Right cardiac atrium (tissue), 5 donors: ENCODE results near the gene PLSCR5. TPM values are rescaled to one million over a fixed set of nuclear protein-coding genes. Genes with fewer than 3 reads are reported as not detected.

Experiments
- ATAC-seq, 2 donors: fragments of 200-7000 bp; cut with Tn5 transposase; one replicate each; pipeline versions ENCODE4 v1.8.0 to v1.9.1; 2020; ENCODE audit warnings: moderate library complexity in 2 of 2, mild to moderate bottlenecking in 1 of 2
- DNase-seq, 3 donors: peaks; one replicate each; pipeline ENCODE4 v3.0.0-alpha.2; 2020
- H3K27ac ChIP-seq: one replicate; pipeline ENCODE4 v1.5.1; 2013; ENCODE audit warnings: mild to moderate bottlenecking, low read length, control low read depth, moderate library complexity
- H3K27me3 ChIP-seq: one replicate; pipeline ENCODE4 v1.6.1; 2013; ENCODE audit not compliant: control insufficient read depth, insufficient read depth
- H3K4me1 ChIP-seq: one replicate; pipeline ENCODE4 v1.6.1; 2013; ENCODE audit warnings: low read length; ENCODE audit not compliant: control insufficient read depth, insufficient read depth
- H3K4me3 ChIP-seq: one replicate; pipeline ENCODE4 v1.5.1; 2013; ENCODE audit warnings: low read length, control low read depth
- H3K9me3 ChIP-seq: one replicate; pipeline ENCODE4 v1.6.1; 2013; ENCODE audit warnings: low read length; ENCODE audit not compliant: control insufficient read depth
- WGBS: extraction: QIAGEN DNeasy Blood & Tissue Kit; methylation state at CpG from one replicate; pipeline ENCODE4 v1.1.7; 2013; 5-methylcytosine and 5-hydroxymethylcytosine counted together
- intact Hi-C, 4 donors: fragments of 100-400 bp; cut with DNase I; formaldehyde crosslinking; loops; one replicate each; pipeline versions ENCODE4 v1.11.0 to v1.14.0; 2022 to 2023
- polyA plus RNA-seq: library from polyadenylated mRNA; stranded (reverse); fragments of 200-250 nt; gene quantifications from one replicate; pipeline ENCODE4 v1.2.3, GENCODE V29; 2013
- total RNA-seq, 4 donors: library from RNA; stranded (reverse); fragmentation: NEBNext Ultra II Directional; extraction: Animal tissue kit (Norgen Biotek cat#: 25700); gene quantifications; one replicate each; pipeline ENCODE4 v1.2.1, GENCODE V29; 2021
- donor health status: healthy with polysubstance abuse.
- donor health status: DM: no; HTN: yes; CAD: no.
- donor health status: DM: no; HTN: no; CAD: no.
- donor health status: DM: no; HTN: yes; CAD: no; lungs with severe emphysema.
- donor health status: DM: yes; HTN: yes; CAD: no.

Gene PLSCR5
- total and polyA plus RNA-seq, 5 donors: not detected

DNA sequence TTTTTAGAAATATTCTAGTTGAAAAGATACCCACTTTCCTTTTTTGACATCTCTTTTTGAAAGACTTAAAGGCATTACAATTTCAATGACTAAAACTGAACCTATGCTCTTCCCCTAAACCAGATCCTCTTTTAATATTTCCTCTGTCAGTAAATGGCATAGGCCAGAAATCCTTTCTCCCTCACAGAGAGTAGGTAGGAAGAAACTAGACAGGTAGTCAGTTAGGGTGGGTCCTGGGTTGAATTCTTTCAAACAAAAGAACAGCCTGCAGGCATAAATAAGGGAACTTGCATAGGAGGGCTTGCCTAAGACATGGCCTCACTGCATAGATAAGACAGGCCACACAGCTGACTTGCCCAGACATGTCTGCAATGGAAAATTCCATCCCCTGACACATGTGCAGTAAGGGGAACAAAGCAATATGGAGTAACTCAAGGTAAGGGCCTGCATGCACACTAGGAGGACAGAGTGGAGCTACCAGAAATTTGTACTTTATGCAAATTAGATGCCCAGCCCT lies 23.1 kb downstream of the PLSCR5 start:
- Histone ChIP-seq H3K27me3 (no peaks in the 10 kb centered on the region), H3K4me1 (no peaks in the 10 kb centered on the region), H3K27ac (no peak overlapping the region), H3K9me3 (no peaks in the 10 kb centered on the region), H3K4me3 (no peak overlapping the region)
- ATAC-seq (no peak), DNase-seq (no peak)
- intact Hi-C loops: loop anchor here in 2 of 4 donors (10.0 kb wide), 2 partner anchors 367 to 517 kb away; no protein-coding TSS in a partner anchor

DNA sequence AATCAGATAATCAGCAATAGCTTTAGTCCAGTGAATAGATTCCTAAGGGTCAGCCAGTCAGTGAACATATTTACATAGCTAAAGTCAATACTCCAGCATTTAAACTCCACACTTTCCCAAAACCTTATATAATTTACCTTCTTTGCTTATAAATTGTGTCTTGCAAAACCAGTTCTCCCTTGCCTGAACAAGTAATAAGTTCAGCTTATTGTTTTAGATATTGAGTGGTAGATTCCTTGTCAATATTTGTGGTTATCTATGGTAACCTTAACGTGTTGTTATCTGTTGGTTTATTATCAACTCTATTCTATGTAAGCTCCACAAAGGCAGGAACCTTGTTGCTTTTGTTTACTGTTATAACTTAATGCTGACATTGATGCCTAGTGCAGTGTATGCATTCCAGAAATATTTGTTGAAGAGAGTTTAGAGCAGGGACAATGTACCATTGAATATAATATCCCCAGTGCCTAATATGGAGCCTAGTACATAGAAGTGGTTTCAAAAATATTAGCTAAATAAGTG lies 24.0 kb downstream of the PLSCR5 start:
- no peak for ATAC-seq
- WGBS: 29% methylated on average over 1 of the region's 1 CpG
- no peaks in the 10 kb centered on the region for H3K4me1 ChIP-seq
- no peaks in the 10 kb centered on the region for H3K9me3 ChIP-seq
- H3K4me3 ChIP-seq: no peak overlapping the region
- no peak for DNase-seq
- H3K27ac ChIP-seq: no peak overlapping the region
- H3K27me3 ChIP-seq: no peaks in the 10 kb centered on the region
- intact Hi-C loops: loop anchor here in 2 of 4 donors (10.0 kb wide), 2 partner anchors 366 to 516 kb away; no protein-coding TSS in a partner anchor

DNA sequence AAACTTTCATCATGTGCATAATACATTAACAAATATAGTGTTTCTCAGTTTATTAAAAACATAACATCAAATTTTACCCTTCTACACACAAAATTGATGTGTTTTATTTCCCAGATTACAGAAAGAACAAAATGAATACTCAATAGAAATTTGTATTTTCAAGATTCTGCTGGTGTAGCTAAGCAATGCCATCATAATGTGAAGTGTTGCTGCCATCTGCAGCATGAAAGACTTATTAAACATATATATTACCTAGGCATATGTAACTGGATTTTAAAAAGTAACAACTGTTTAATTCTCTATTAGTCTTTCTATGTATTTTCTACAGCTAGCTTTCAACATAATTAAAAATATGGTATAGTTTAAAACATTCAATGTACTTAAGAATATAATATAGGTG lies 27.5 kb downstream of the PLSCR5 start:
- Histone ChIP-seq H3K4me3 (no peak overlapping the region), H3K27ac (no peak overlapping the region), H3K27me3 (no peaks in the 10 kb centered on the region), H3K4me1 (no peaks in the 10 kb centered on the region), H3K9me3 (no peaks in the 10 kb centered on the region)
- intact Hi-C loops: loop anchor here (5.0 to 10.0 kb wide), 3 partner anchors 240 to 373 kb away; no protein-coding TSS in a partner anchor
- DNase-seq (no peak), ATAC-seq (peak; percentile 44 to 60)

DNA sequence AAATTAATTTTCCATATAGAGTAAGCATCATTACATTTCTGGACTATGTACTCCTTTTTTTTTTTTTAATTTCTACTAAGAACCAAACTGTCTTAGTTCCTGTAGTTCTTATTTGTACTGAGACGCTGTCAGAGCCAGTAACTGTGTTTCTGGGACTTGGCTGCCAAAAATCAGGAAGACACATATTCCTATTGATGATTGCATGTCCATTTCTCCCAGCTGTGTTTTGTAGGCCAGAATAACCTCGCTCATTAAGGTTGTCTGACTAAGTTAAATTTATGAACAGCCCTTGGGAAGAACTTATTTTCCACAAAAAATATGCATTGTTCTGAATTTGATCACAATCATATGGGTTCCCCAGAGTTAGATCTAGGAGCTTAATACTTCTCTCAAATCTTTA lies 29.5 kb downstream of the PLSCR5 start:
- Histone ChIP-seq H3K27ac (no peak overlapping the region), H3K4me3 (no peak overlapping the region), H3K27me3 (no peaks in the 10 kb centered on the region), H3K4me1 (no peaks in the 10 kb centered on the region), H3K9me3 (no peaks in the 10 kb centered on the region)
- no peak for ATAC-seq
- intact Hi-C loops: loop anchor here (5.0 to 10.0 kb wide), 3 partner anchors 238 to 371 kb away; no protein-coding TSS in a partner anchor
- DNase-seq: no peak
- 75% methylated on average over 2 of the region's 2 CpGs for WGBS

DNA sequence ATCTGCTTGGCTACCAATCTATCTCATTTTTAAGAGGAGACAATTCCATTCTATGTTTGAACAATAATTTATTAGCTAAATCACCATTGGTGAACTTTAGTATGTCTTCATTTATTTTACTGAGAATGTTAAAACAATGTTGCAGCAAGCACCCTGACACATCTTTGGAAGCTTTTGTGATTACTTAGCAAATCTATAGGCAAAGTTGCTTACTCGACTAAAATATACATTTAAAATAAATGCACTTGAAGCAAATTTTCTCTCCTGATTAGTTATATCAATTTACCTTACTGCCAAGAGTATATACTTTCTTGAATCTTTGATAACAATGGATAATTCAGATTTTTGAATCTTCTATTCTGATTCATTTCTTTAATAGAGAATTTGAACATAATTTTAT lies 31.0 kb downstream of the PLSCR5 start:
- intact Hi-C loops: loop anchor here in 3 of 4 donors (10.0 kb wide), 2 partner anchors 239 to 369 kb away; no protein-coding TSS in a partner anchor
- H3K27me3 ChIP-seq: no peaks in the 10 kb centered on the region
- 76% methylated on average over 1 of the region's 1 CpG for WGBS
- no peak overlapping the region for H3K27ac ChIP-seq
- H3K4me1 ChIP-seq: no peaks in the 10 kb centered on the region
- H3K4me3 ChIP-seq: no peak overlapping the region
- no peak for DNase-seq
- no peak for ATAC-seq
- no peaks in the 10 kb centered on the region for H3K9me3 ChIP-seq

DNA sequence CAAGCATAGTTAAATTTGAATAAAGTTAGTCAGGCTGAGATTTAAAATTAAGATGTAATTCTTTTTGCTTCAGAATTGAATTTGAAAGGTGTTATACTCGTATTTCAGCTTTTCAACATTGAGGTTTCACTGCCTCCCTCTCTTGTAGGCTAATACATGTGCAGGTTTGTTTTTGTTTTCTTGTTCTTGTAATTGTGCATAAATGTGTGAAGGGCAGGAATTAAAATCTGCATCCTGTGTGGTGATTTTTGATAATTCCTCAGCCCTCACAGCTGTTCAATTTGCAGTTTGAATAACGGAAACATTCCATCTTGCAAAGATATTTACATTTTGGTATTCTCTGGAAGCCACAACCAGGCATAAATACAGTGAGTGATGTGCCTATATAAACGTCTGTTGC lies 35.8 kb downstream of the PLSCR5 start:
- Histone ChIP-seq H3K4me3 (no peak overlapping the region), H3K4me1 (no peaks in the 10 kb centered on the region), H3K27ac (no peak overlapping the region), H3K27me3 (no peaks in the 10 kb centered on the region), H3K9me3 (no peaks in the 10 kb centered on the region)
- DNase-seq: no peak
- WGBS: 42% methylated on average over 3 of the region's 3 CpGs
- no peak for ATAC-seq
- intact Hi-C loops: no loop called here

DNA sequence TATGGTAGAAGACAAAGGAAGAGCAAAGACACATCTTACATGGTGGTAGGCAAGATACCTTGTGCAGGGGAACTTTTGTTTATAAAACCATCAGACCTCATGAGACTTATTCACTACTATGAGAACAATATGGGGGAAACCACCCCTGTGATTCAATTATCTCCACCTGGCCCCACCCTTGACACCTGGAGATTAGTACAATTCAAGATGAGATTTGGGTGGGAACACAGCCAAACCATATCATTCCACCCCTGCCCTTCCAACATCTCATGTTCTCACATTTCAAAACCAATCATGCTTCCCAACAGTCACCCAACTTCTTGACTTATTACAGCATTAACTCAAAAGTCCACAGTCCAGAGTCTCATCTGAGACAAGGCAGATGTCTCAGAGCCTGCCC lies 39.0 kb downstream of the PLSCR5 start:
- H3K9me3 ChIP-seq: no peaks in the 10 kb centered on the region
- DNase-seq (no peak), ATAC-seq (no peak)
- no peak overlapping the region for H3K4me3 ChIP-seq
- intact Hi-C loops: no loop called here
- H3K4me1 ChIP-seq: no peaks in the 10 kb centered on the region
- no peak overlapping the region for H3K27ac ChIP-seq
- H3K27me3 ChIP-seq: no peaks in the 10 kb centered on the region

DNA sequence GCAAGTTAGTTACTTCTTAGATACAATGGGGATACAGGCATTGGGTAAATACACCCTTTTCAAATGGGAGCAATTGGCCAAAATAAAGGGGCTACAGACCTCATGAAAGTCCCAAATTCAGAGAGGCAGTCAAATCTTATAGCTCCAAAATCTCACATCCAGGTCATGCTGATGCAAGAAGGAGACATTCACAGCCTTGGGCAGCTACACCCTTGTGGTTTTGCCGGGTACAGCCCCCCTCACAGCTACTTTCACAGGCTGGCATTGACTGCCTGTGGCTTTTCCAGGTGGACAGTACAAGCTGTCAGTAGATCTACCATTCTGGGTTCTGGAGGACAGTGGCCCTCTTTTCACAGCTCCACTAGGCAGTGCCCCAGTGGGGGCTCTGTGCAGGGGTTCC lies 43.3 kb downstream of the PLSCR5 start:
- Histone ChIP-seq H3K27ac (no peak overlapping the region), H3K9me3 (no peaks in the 10 kb centered on the region), H3K4me3 (no peak overlapping the region), H3K27me3 (no peaks in the 10 kb centered on the region), H3K4me1 (no peaks in the 10 kb centered on the region)
- ATAC-seq: no peak
- no peak for DNase-seq
- WGBS: 88% methylated on average over 1 of the region's 1 CpG
- intact Hi-C loops: no loop called here

DNA sequence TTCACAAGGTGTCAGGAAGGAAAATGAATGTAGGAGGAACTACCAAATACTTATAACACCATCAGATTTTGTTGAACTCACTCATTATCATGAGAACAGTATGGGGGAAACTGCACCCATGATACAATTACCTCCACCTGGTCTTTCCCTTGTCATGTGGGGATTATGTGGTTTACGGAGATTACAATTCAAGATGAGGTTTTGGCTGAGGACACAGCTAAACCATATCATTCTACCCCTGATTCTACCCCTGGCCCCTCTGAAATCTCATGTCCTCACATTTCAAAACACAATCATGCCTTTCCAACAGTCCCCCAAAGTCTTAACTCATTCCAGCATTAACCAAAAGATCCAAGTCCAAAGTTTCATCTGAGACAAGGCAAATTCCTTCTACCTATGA lies 43.7 kb downstream of the PLSCR5 start:
- no peaks in the 10 kb centered on the region for H3K9me3 ChIP-seq
- DNase-seq (no peak), ATAC-seq (no peak)
- 93% methylated on average over 1 of the region's 1 CpG for WGBS
- no peaks in the 10 kb centered on the region for H3K4me1 ChIP-seq
- intact Hi-C loops: no loop called here
- no peak overlapping the region for H3K27ac ChIP-seq
- no peaks in the 10 kb centered on the region for H3K27me3 ChIP-seq
- no peak overlapping the region for H3K4me3 ChIP-seq

DNA sequence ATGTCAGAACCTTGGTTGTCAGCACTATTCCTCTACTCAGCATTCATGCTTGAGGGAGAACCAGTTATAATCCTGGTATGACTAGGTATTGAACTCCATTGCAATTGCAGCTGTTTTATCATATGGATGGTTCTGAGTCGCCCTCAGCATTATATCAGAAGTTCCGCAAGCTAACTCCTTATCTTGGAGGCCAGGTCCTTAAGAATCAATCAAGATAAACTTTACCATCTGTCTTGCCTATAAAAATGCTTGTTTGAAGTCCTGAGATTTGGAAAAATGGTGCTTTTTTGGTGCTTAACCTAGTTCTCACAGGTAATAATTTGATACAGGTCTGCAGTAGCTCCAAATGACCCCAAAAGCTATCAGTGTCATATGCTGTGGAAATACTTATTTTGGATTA lies 44.5 kb downstream of the PLSCR5 start:
- DNase-seq: no peak
- 80% methylated on average over 2 of the region's 2 CpGs for WGBS
- H3K4me1 ChIP-seq: no peaks in the 10 kb centered on the region
- H3K27ac ChIP-seq: no peak overlapping the region
- no peak for ATAC-seq
- H3K4me3 ChIP-seq: no peak overlapping the region
- no peaks in the 10 kb centered on the region for H3K27me3 ChIP-seq
- no peaks in the 10 kb centered on the region for H3K9me3 ChIP-seq
- intact Hi-C loops: no loop called here

DNA sequence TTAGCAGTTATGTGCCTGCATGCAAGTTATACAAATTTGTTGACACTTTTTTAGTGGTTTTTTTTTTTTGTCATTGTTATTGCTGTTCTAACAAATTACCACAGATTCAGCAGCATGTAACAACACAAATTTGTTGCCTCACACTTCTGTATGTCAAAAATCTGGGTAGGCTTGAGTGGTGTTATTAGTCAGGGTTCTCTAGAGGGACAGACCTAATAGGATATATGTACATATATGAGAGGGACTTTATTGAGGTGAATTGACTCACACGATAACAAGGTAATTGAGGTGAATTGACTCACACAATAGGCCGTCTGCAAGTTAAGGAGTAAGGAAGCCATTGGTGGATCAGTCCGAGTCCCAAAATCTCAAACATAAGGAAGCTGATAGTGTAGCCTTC lies 45.8 kb downstream of the PLSCR5 start:
- Histone ChIP-seq H3K27ac (no peak overlapping the region), H3K4me3 (no peak overlapping the region), H3K9me3 (no peaks in the 10 kb centered on the region), H3K27me3 (no peaks in the 10 kb centered on the region), H3K4me1 (no peaks in the 10 kb centered on the region)
- 98% methylated on average over 3 of the region's 3 CpGs for WGBS
- intact Hi-C loops: no loop called here
- DNase-seq (no peak), ATAC-seq (no peak)

DNA sequence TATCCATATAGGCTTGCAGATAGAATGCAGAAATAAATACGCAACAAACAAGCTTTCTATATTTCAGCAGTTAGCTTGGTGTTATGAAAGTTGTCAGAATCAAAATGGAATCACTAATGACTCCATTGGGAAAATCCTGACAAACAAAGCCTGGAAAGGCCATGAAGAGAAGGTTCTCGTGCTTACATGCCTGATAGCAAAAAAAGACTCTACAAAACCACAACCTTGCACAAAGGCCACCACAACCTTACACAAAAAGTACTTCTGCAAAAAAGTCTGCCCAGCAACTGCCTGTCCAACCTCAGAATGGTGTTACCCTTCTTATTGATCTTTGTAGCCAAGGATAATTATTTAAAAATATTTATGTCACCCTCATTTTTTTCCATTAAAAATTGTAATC lies 46.4 kb downstream of the PLSCR5 start:
- H3K27me3 ChIP-seq: no peaks in the 10 kb centered on the region
- H3K9me3 ChIP-seq: no peaks in the 10 kb centered on the region
- H3K4me1 ChIP-seq: no peaks in the 10 kb centered on the region
- intact Hi-C loops: no loop called here
- 76% methylated on average over 2 of the region's 2 CpGs for WGBS
- DNase-seq (no peak), ATAC-seq (no peak)
- H3K4me3 ChIP-seq: no peak overlapping the region
- no peak overlapping the region for H3K27ac ChIP-seq
